ENCODE measurements around the gene MGAT4A.

MGAT4A gene

DNA sequence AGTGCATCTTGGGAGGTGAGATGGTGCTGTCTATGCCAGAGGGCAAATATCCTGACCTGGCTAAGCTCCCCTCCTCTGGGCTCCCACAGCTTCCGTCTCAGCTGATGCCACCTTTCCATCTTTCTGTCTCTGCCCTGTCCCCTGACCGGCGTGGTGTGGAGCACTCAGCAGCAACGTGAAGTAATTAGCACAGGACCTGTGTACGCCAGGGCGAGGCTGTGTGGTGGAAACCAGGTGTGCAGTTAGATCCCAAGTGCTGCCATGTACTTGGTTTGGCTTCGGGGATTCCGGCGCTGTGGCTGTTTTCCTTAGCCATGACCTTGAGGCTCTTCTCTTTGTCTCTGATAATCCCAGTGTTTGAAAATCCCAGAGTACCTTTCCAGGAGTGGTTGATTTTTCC, 159.1 kb downstream of the MGAT4A start:
- H3K27me3 ChIP-seq (replicated peaks; ENCODE audit: control insufficient read depth, insufficient read depth, low read length), result no peaks in the 10 kb centered on the region
- DNase-seq (ENCODE audit: extremely low read depth, insufficient read length), result no peak
- TF ChIP-seq, protein P1, sequence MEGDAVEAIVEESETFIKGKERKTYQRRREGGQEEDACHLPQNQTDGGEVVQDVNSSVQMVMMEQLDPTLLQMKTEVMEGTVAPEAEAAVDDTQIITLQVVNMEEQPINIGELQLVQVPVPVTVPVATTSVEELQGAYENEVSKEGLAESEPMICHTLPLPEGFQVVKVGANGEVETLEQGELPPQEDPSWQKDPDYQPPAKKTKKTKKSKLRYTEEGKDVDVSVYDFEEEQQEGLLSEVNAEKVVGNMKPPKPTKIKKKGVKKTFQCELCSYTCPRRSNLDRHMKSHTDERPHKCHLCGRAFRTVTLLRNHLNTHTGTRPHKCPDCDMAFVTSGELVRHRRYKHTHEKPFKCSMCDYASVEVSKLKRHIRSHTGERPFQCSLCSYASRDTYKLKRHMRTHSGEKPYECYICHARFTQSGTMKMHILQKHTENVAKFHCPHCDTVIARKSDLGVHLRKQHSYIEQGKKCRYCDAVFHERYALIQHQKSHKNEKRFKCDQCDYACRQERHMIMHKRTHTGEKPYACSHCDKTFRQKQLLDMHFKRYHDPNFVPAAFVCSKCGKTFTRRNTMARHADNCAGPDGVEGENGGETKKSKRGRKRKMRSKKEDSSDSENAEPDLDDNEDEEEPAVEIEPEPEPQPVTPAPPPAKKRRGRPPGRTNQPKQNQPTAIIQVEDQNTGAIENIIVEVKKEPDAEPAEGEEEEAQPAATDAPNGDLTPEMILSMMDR (IDR thresholded peaks at IDR 0.05; ENCODE audit: insufficient read depth, low read length, poor library complexity, severe bottlenecking), result no peak
- H3K4me3 ChIP-seq (replicated peaks; ENCODE audit: low read depth, low read length), result no peak overlapping the region
- H3K36me3 ChIP-seq (ENCODE audit: control insufficient read depth, insufficient read depth, low read length), result peaks cover 55% of the 10 kb centered on the region

DNA sequence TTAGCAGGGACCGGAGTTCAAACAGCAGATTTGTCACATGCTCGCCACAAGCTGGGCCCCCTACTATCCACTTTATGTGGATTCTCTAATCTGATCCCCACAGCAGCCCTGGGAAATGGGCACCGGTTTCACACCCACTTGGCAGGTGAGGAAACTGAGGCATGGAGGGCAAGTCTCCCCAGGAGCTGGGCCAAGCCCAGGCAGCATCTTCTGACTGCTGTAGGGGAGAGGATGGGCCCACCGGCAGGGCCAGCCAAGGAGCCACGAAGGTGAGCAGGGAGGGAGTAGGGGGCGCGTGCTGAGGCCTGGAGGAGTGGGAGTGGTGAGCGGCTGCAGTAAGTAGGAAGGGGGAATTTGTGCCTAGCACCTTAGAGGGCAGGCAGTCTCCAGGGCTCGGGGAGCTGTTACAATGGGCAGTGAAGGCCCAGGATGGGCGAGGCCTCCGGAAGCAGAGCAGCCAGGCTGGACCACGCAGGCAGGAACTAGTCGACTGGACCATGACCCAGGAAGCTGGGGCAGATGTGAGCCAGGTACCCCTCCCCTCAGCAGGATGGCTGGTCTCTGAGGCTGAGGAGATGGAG, 159.7 kb downstream of the MGAT4A start:
- DNase-seq (ENCODE audit: extremely low read depth, insufficient read length), result no peak
- H3K27me3 ChIP-seq (replicated peaks; ENCODE audit: control insufficient read depth, insufficient read depth, low read length), result no peaks in the 10 kb centered on the region
- no peak overlapping the region for H3K4me3 ChIP-seq (replicated peaks; ENCODE audit: low read depth, low read length)
- TF ChIP-seq, protein P1 (IDR thresholded peaks at IDR 0.05; ENCODE audit: insufficient read depth, low read length, poor library complexity, severe bottlenecking), result no peak
- peaks cover 54% of the 10 kb centered on the region for H3K36me3 ChIP-seq (ENCODE audit: control insufficient read depth, insufficient read depth, low read length)

- Histone ChIP-seq H3K36me3 (ENCODE audit: control insufficient read depth, insufficient read depth, low read length) (peaks cover 57% of the 10 kb centered on the region), H3K27me3 (replicated peaks; ENCODE audit: control insufficient read depth, insufficient read depth, low read length) (no peaks in the 10 kb centered on the region), H3K4me3 (replicated peaks; ENCODE audit: low read depth, low read length) (no peak overlapping the region)
- TF ChIP-seq, protein P1 (IDR thresholded peaks at IDR 0.05; ENCODE audit: insufficient read depth, low read length, poor library complexity, severe bottlenecking), result no peak
- DNase-seq (ENCODE audit: extremely low read depth, insufficient read length), result no peak
These were observed 160.6 kb downstream of the MGAT4A start for GRCh38 chr2:98570356-98570755.

DNA sequence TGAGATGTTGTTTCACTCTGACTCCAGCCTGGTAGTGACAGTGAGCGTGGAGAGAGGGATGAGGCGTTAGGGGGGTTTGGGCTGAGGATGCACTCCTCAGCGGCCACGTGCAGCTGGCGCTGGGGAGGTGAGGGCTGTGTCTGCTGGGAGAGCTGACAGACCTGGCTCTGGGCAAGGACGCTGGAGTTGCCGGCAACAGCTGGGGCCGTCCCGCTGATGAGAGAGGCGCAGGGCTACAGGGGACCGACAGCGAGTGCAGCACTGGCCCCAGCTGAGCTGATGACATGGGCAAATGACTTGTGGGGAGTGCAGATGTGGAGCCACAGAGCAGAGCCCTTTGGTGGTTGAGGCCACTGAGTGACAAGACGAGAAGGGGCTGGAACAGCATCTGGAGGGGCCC, 161.0 kb downstream of the MGAT4A start:
- Histone ChIP-seq H3K27me3 (replicated peaks; ENCODE audit: control insufficient read depth, insufficient read depth, low read length) (no peaks in the 10 kb centered on the region), H3K4me3 (replicated peaks; ENCODE audit: low read depth, low read length) (no peak overlapping the region), H3K36me3 (ENCODE audit: control insufficient read depth, insufficient read depth, low read length) (peaks cover 58% of the 10 kb centered on the region)
- TF ChIP-seq, protein P1 (IDR thresholded peaks at IDR 0.05; ENCODE audit: insufficient read depth, low read length, poor library complexity, severe bottlenecking), result no peak
- no peak for DNase-seq (ENCODE audit: extremely low read depth, insufficient read length)

- Histone ChIP-seq H3K4me3 (replicated peaks; ENCODE audit: low read depth, low read length) (no peak overlapping the region), H3K27me3 (replicated peaks; ENCODE audit: control insufficient read depth, insufficient read depth, low read length) (no peaks in the 10 kb centered on the region), H3K36me3 (ENCODE audit: control insufficient read depth, insufficient read depth, low read length) (peaks cover 61% of the 10 kb centered on the region)
- TF ChIP-seq, protein P1 (IDR thresholded peaks at IDR 0.05; ENCODE audit: insufficient read depth, low read length, poor library complexity, severe bottlenecking), result peak; percentile 96
- no peak for DNase-seq (ENCODE audit: extremely low read depth, insufficient read length)
These were observed 161.6 kb downstream of the MGAT4A start for GRCh38 chr2:98569197-98569793.
